Inflammatory macrophage (primary cell): ENCODE data around the gene ADAM33.

ENCODE experiments used
- DNase-seq, 2 donors: peaks; one replicate each; pipeline ENCODE4 v3.0.0-alpha.2; 2020 to 2022

Gene ADAM33

DNA sequence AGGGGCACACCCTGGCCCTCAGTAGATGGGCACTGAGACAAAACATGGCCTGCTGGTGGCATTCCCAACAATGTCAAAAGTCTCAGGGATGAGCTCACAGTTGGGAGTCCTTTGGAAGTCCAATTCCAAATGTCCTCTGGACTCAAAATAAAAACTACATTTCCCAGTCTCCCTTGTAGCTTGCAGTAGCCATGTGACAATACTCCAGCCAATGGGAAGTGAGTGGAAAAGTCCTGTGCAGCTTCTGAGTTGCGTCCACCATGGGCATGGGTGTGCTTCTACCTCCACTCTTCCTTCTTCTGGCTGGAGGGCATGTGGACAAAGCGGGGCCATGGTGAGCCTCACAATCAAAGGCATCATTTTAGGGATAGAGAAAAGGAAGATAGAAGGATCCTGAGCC is 5.8 kb upstream of the ADAM33 start:
- peak; percentile 10 to 26 for DNase-seq

GRCh38 chr20:3686867-3687321 is 5.1 kb upstream of the ADAM33 start:
- DNase-seq = no peak

DNA sequence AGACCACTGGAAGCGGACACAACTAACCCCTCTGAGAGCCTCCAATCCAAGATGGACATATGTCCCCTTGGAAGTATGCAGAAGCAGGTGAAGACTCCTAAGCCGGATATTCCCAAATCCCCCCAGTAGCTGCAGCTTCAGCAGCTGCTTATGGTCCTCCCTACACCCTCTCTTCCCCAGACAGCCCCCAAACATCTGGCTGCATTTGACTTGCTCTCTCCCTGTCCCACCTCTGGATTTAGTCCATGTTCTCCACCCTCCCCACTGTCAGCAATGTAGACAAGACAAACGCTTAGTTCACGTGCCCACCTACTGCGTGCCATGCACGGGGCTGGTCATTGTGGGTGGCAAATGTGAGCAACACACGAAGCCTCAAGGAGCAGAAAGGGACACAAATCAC is 4.6 kb upstream of the ADAM33 start:
- DNase-seq = no peak

DNA sequence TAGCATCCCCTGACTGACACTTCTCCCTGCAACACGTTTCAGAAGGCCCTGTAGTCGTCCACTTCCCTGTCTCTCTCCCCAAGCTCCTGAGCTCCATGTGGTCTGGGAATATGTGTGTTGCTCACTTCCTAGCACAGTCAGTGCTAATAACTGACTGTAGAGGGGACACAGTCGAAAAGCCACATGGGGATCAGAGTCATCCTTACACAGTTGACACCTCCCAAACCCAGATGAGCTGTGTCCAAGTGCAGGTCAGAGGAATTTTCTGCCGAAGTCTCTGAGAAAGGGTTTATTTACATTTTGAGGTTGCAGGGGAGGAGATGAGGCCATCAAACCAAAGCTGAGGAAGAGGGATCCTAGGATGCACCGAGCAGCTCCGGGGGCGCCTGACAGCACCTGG is 3.5 kb upstream of the ADAM33 start:
- no peak for DNase-seq

DNA sequence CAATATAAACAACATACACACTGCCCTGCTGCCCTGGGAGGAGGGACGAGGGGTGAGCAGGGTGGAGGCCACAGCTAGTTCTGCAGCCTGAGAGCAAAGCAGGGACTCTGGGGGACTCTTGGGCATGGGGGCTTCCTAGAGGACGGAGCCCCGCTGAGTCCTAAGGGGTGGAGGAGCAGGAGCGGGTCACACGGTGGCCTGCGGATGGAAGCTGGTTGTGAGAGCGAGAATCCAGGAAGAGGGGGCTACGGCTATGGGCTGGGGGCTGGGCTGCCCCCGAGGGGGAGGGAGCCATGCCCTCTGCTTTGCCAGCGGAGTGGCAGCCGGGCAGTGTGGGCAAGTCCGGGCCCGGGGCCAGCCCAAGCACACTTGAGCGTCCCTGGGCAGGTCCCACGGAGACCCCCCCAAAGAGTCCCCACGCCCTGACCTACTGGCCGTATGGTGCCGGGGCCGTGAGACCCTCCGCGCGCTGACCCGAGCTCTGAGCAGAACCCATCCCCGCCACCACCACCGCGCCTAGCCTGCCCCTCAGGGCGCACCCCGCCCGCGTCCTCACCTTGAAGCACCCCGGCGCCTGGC is 369 bp downstream of the ADAM33 start:
- DNase-seq = no peak

GRCh38 chr20:3680701-3681351 is 984 bp downstream of the ADAM33 start:
- DNase-seq = no peak

GRCh38 chr20:3679749-3680700 is 1.8 kb downstream of the ADAM33 start:
- no peak for DNase-seq

DNA sequence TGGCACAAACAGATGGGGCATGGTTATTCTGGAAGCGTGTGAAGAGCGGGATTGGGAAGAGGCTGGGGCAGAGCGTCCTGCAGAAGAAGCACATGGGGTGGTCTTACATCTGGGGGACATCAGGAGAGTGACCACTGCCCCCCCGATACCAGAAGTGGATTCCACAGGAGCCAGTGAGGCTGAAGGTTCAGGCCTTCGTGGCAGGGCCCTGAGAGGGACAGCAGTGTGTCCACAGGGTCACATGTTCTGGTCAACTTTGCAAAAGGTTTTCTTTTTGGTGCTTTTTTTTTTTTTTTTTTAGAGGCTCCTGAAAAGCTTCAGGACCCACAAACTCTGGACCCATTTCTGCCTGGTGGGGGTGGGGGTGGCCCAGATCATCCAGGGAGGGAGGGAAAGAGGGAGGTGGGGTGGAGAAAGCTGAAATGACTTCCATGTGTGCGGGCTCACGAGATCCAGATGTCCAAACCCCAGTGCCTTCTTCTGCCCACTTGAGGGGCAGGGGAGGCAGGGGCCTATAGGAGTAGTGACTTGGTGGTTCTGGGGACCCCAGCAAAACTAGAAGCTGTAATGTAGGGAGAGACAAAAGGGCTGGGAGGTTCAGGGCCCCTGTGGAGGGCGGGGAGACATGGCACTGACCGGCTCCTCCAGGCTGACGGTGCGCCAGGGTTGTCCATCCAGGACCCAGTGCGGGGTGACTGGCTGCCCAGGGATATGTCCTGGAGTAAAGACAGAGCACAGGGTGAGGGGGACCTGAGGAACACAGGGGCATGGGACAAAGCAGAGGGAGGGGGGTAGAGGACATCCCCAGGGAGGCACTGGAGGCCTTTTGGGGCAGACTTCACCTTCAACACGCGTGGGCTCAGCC is 2.7 kb downstream of the ADAM33 start:
- DNase-seq = no peak

DNA sequence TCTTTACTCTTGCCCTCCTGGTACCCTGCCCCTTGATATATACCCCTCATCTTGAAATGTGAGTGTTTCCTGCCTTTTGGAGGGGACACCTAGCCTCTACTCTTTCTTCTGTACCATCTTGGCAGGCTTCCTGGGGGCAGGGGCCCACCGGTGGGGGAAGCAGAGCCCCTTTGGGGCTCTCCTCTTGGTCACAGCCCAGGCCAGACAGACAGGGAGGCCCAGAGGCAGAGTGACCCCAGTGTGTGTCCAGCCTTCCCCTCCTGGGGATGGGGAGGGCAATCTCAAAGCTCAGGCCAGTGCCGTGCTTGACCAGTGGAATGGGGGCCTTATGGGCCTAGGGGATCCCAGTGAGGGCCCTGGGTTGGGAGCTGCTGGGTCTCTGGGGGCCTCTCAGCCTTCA is 3.6 kb downstream of the ADAM33 start:
- no peak for DNase-seq

- no peak for DNase-seq
Measured at GRCh38 chr20:3677733-3678132, 4.1 kb downstream of the ADAM33 start.

DNA sequence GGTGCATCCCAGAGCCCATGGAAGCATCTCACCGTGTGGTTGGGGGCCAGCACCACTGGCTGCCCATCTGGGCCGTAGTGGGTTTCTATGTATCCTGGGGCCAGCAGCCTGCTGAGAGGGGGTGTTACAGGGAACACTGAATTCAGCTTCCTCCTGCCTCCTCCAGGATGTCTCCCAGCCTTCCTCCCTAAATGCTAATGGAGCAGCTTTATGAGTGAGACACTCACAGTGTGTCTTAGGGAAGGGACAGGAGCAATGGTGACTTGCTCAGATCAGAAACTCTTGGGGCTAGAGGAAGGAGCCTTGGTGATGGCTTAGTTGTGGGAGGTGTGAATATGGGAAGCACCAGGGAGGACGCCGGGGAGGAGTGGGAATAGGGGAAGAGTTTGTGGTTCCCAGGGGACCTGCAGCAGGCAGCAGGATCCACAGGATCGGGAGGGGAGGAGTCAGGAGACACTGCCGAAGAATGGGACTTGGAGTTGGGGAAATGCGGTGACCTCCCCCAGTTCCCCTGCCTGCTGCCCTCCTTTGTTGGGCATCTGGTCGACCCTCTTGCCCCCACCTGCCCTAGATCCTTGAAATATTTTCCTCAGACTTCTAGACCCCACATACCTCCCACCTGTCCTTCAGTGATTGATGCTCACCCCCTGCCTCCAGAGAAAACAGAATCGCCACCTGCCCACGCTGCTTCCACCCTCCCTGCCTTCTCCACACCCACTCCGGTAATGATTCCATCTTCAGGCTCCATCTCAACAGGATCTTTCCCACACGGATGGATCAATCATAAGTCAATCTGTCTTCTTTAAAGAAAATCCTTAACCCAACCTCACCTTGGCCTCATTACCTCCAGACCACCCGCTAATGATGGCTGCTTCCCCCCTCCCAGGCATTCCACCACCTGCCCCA is 6.6 kb downstream of the ADAM33 start:
- DNase-seq = no peak

DNA sequence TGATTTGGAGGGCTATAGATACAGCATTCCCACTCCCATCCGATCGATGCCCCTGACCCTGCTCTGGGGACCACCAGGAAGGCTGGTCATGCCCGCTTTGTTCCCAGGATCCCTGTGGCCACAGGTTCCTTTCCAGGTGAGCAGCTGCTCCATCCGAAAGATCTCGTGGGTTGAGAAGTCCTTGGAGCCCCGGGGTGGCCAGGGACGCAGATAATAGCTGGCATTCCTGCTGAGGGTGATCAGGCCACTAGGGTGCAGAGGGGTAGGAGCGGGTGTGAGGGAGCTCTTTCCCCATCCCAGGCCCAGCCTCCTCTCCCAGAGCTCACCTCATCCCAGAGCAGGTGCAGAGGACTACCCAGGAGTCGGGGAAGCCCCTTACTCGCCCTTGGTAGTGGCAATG is 7.4 kb downstream of the ADAM33 start:
- no peak for DNase-seq

GRCh38 chr20:3673221-3674070 is 8.4 kb downstream of the ADAM33 start:
- DNase-seq = no peak

DNA sequence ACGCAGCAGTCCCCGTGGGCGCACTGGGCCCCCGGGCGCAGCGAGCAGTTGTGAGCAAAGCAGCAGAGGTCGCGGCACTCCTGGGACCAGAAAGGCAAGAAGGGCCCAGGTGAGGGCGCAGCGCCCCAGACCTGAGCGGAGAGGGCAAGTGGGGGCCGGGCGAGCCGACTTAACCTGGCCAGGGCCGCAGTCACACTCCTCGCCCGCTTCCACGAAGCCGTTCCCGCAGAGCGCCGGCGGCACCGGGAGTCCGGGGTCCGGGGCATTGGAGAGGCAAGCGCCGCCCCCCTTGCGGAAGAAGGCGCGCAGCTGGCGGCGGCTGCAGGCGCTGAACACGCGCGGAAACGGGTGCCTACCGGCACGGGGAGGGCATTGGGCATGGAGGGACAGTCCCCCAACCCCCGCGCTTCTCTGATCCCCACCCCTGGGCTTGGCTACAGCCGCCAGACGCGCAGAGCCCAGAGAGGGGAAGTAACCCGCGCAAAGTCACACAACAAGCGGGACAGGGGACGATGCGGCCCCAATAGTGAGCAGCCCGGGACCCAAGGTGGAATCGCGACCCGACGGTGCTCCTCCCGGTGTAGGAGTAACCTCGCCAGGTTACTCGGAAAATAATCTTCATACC is 9.2 kb downstream of the ADAM33 start:
- DNase-seq = peak; percentile 12 to 31

GRCh38 chr20:3671986-3672546 is 9.7 kb downstream of the ADAM33 start:
- DNase-seq = no peak

DNA sequence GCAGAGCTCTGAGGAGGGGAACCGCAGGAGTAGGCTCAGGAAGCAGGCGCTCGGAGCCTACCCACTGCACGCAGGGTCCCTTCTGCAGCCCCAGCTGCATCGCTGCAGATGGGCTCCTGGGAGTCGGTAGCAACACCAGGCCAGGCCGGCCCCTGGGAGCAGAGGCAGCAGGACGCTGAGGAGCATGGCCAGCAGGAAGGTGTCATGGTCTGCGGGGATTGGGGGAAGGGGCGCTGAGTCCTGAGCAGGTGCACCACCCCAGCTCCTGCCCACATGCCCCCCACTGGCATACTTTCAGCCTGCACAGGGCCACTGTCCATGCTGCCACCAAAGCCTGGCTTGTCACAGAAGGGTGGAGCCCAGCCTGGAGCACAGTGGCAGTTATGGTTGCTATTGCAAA is 10.9 kb downstream of the ADAM33 start:
- no peak for DNase-seq

DNA sequence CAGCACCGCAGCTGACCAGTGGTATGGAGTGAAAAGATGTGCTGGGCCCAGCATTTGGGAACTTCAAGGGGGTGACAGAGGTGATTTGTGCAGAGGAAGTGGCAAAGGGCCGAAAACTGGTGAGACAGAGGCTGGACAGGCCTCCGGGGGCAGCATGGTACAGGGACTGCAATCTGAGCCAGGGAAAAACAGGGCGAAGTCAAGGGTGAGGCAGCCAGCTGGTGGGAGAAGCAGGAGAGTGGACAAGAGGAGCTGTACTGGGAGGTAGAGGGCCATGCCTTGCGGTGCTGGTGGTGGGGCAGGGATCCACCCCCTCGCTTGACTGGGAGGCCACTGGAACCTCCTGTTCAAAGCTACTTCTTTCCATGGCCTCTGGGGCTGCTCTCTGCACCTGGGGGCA is 11.3 kb downstream of the ADAM33 start:
- no peak for DNase-seq

GRCh38 chr20:3669710-3670367 is 12.0 kb downstream of the ADAM33 start:
- no peak for DNase-seq

GRCh38 chr20:3667434-3668037 is 14.3 kb downstream of the ADAM33 start:
- no peak for DNase-seq
